GM21526 (cell line): Measurements from ENCODE around the gene TMEM176B.

ENCODE experiments used
- ATAC-seq: cut with Tn5 transposase; IDR thresholded peaks from one replicate; pipeline ENCODE4 v1.9.1; 2021; ENCODE audit warnings: moderate library complexity; ENCODE audit not compliant: unreplicated experiment, low FRiP score

TMEM176B gene

DNA sequence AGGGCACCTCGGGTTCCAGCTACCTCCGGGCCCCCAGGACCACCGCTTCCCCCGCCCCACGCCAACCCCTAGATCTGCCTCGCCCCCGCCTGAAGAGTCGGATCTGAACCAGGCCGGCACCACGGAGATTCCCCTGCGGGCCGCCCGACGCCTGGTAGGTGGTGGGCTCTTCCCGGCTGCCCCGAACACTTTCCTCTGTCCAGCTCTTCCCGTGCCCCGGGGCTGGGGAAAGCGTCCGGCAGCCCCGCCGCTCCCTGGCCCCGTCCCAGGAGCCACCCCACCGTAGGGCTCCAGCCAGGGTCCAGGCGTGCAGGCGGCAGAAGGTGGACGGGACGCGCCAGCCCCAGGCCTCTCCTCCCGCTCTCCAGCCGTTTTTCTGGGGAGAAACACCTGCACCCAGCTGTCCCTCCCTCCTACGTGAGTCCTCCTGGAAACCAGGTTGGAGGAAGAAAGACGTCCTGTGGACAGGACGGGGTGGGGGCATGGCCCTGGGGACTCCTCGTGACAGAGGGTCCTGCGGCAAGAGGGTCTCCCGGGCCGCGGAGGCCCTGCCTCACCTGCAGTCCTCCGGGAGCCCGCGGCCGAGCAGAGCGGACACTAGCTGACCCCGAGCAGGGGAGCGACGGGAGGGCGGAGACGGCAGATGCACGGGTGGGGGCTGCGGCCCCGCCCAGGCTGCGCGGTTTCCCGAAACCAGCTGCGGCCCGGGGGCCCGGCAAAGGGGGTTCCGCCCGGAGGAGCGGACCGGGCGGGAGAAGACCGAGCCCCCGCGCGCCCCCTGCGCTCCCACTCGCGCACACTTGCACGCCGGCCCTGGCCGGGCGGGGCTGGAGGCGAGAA is at the start of gene TMEM176B:
TSS of gene TMEM176B (minus strand) at position 624 of the 840 bp plus-strand sequence. CDS start 3,795 bp downstream, outside the sequence.
- ATAC-seq = no peak

GRCh38 chr7:150849204-150849775 is 49.1 kb upstream of the TMEM176B start:
- ATAC-seq = no peak

DNA sequence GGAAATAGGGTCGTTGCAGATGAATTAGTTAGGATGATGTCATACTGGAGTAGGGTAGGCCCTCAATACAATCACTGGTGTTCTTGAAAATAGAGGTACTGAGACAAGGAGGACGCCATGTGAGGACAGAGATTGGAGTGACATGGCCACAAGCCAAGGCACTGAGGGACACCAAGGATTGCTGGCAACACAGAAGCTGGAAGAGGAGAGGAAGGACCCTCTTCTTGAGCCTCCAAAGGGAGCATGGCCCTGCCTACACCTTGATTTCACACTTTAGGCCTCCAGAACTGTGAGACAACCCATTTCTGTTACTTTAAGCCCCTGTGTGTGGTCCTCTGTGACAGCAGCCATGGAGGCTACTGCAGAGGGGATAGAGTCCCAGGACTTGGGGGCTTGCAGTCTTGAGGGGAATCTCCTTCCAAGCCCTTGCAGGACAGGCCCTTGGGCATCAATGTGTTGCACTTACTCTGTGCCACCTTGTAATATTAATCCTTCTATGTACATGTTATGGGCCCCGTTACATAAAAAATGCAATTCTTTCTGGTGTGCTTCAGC is 48.5 kb upstream of the TMEM176B start:
- ATAC-seq = no peak

- no peak for ATAC-seq
Measured at GRCh38 chr7:150848111-150848510, 47.9 kb upstream of the TMEM176B start.

- ATAC-seq = no peak
Measured at GRCh38 chr7:150847536-150847935, 47.4 kb upstream of the TMEM176B start.

GRCh38 chr7:150846291-150847115 is 46.3 kb upstream of the TMEM176B start:
- no peak for ATAC-seq

GRCh38 chr7:150845421-150845861 is 45.3 kb upstream of the TMEM176B start:
- ATAC-seq = no peak

GRCh38 chr7:150842716-150843115 is 42.6 kb upstream of the TMEM176B start:
- ATAC-seq = no peak

GRCh38 chr7:150842018-150842417 is 41.9 kb upstream of the TMEM176B start:
- ATAC-seq = no peak

GRCh38 chr7:150838965-150839650 is 38.9 kb upstream of the TMEM176B start:
- no peak for ATAC-seq

DNA sequence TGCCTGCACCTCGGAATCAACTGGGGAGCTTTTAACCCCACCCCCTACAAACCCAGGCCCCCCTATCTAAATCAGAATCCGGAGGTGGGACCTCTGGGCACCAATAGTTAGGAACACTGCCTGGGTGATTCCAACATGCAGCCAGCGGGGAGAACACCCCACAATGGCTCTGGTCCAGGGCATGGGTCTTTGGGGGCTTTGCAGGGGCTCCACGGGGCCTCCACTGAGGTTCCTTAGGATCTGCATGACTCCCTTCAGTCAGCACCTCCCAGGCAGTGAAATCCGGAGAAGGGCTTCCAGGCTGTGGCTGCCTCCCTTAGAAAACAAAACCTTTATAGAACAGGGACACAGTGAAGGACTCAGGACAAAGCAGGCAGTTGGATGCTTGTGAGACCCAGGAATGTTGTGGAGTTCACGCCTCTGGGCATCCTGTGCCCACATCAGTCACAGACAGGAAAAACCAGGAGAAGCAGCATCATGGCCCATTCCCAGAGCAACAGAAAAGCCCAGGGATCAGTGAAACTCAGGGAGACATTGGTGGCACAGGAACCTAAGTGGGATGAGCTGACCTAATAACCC is 35.6 kb upstream of the TMEM176B start:
- no peak for ATAC-seq

- ATAC-seq = no peak
Measured at GRCh38 chr7:150835019-150835418, 34.9 kb upstream of the TMEM176B start.

DNA sequence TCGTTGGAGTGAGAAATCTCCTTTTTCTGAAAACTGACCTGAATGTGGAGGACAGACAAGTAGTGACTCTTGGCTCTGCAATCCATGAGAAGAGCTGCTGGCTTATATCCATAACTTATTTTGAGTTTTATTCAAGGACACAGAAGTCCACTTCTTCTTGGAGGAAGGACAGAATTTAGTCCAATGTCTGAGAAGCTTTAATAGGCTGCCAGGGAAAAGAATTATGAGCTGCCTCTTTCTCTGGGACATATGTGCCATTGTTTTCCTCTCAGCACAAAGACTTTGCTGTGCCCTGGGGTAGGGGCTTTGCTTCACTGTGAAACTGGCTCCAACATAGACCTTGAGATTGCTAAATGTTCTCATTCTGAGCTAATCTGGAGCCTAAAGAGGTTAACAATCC is 31.7 kb upstream of the TMEM176B start:
- ATAC-seq = no peak

- no peak for ATAC-seq
Measured at GRCh38 chr7:150830937-150831336, 30.8 kb upstream of the TMEM176B start.

- no peak for ATAC-seq
Measured at GRCh38 chr7:150829426-150829825, 29.3 kb upstream of the TMEM176B start.

GRCh38 chr7:150828384-150828783 is 28.2 kb upstream of the TMEM176B start:
- no peak for ATAC-seq

- ATAC-seq = no peak
Measured at GRCh38 chr7:150826061-150826849, 26.1 kb upstream of the TMEM176B start.

DNA sequence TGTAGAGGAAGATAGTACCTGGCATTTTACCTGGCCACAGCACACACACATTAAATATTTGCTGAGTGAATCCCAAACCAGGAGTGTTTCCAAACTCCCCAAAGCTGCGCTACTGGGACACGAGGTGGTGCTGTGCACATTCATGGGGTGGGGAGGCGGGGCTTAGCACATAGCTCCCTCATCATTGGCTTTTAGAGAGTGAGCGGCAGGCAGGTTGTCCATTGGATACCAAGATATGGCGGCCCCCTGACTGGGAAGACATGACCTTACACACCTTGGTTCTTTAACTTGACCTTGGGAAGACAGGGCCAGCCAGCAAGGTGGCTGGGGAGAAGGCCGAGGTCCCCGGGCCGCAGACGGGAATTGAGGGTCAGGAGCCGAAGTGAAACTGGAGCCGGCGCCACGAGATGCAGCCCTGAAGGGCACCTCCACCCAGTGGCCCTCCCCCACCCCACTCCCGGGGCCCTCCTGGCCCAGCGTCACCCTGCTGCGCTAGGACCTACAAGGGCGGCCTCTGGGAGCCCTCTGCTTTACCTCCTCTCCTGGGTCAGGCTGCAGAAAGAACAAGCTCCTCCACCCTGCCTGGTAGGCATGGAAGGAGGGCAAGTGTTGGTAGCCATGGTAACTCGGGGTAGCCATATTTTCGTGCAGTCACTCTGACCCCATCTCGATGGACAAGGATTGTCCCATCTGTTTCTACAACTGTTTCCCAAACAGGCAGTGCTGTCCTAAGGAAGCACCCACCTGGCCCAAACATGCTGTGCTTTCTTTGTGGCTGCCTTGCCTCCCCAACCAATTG is 24.4 kb upstream of the TMEM176B start:
- ATAC-seq = no peak
